HG03108 (cell line): ENCODE results near the gene MRGPRD.
"Not testable (repeated sequence)": the region's sequence is repeated elsewhere in the genome, so short reads cannot be mapped to it uniquely, and the experiment has no call there.

Source experiments
- ATAC-seq: cut with Tn5 transposase; IDR thresholded peaks from one replicate; pipeline ENCODE4 v1.9.1; 2021; ENCODE audit warnings: moderate library complexity; ENCODE audit not compliant: unreplicated experiment

The MRGPRD gene

GRCh38 chr11:69005631-69006368, 25.0 kb upstream of the MRGPRD start:
- ATAC-seq: no peak

GRCh38 chr11:69005183-69005630, 24.4 kb upstream of the MRGPRD start:
- no peak for ATAC-seq

GRCh38 chr11:69004411-69005182, 23.8 kb upstream of the MRGPRD start:
- ATAC-seq: no peak

- no peak for ATAC-seq
Observed at GRCh38 chr11:69003866-69004367, 23.1 kb upstream of the MRGPRD start.

- ATAC-seq: no peak
Observed at GRCh38 chr11:69003301-69003865, 22.6 kb upstream of the MRGPRD start.

- no peak for ATAC-seq
Observed at GRCh38 chr11:69002570-69003231, 21.9 kb upstream of the MRGPRD start.

GRCh38 chr11:69002110-69002569, 21.4 kb upstream of the MRGPRD start:
- no peak for ATAC-seq

- ATAC-seq: no peak
Observed at GRCh38 chr11:69001243-69002081, 20.7 kb upstream of the MRGPRD start.

GRCh38 chr11:69000831-69001242, 20.1 kb upstream of the MRGPRD start:
- ATAC-seq: no peak

GRCh38 chr11:69000391-69000790, 19.6 kb upstream of the MRGPRD start:
- no peak for ATAC-seq

- not testable (repeated sequence) for ATAC-seq
Observed at GRCh38 chr11:68999748-69000355, 19.1 kb upstream of the MRGPRD start.

GRCh38 chr11:68999093-68999747, 18.4 kb upstream of the MRGPRD start:
- ATAC-seq: no peak

- no peak for ATAC-seq
Observed at GRCh38 chr11:68998390-68998911, 17.7 kb upstream of the MRGPRD start.

GRCh38 chr11:68997995-68998348, 17.2 kb upstream of the MRGPRD start:
- no peak for ATAC-seq

GRCh38 chr11:68997124-68997994, 16.6 kb upstream of the MRGPRD start:
- ATAC-seq: no peak

GRCh38 chr11:68996376-68997123, 15.8 kb upstream of the MRGPRD start:
- ATAC-seq: no peak

- no peak for ATAC-seq
Observed at GRCh38 chr11:68994894-68995285, 14.1 kb upstream of the MRGPRD start.
